Stimulated activated memory B cell treated with anti-CD40 and anti-IgM and Interleukin-4, amounts not matched to agents 10 μg/mL and 1 μg/mL and 100 μg/mL, for 72 hours (primary cell): ENCODE data around the gene TMEM154.

Experiments used
- ATAC-seq: fragments of 150-1000 bp; cut with Tn5 transposase; 2 replicates; pipeline ENCODE4 v1.10.0; 2021
- H3K27ac Mint-ChIP-seq: one replicate; pipeline ENCODE4 v1.8.0; 2022; ENCODE audit warnings: mild to moderate bottlenecking, mixed read lengths
- H3K27me3 Mint-ChIP-seq: one replicate; pipeline ENCODE4 v1.8.0; 2022; ENCODE audit warnings: mixed read lengths
- H3K36me3 Mint-ChIP-seq: one replicate; pipeline ENCODE4 v1.8.0; 2022; ENCODE audit warnings: mixed read lengths
- H3K4me1 Mint-ChIP-seq: one replicate; pipeline ENCODE4 v1.8.0; 2022; ENCODE audit warnings: mixed read lengths
- H3K4me3 Mint-ChIP-seq: one replicate; pipeline ENCODE4 v1.8.0; 2022; ENCODE audit warnings: mild to moderate bottlenecking, moderate library complexity, mixed read lengths
- H3K9me3 Mint-ChIP-seq: one replicate; pipeline ENCODE4 v1.8.0; 2022; ENCODE audit warnings: mixed read lengths

The TMEM154 gene

DNA sequence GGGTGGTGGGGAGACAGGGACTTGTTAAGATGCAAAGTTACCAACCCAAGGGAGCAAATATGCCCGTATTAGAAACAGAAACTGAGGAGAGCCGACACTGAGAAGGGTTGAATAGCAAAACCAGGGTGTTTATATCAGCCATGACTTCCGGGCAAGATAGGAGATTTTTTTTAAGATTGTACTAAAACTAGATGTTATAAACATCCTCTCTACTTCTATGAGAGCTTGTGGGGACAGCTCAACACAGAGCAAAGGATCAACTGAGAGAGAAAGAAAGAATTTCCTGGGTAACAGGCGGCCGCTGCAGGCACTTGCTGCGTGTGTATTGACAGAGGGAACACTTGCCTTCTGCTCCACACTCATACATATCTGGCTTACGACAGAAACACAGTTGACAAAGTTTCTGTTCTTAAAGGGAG is 94.8 kb downstream of the TMEM154 start:
- H3K27ac Mint-ChIP-seq, result peak overlapping the region; percentile 89

DNA sequence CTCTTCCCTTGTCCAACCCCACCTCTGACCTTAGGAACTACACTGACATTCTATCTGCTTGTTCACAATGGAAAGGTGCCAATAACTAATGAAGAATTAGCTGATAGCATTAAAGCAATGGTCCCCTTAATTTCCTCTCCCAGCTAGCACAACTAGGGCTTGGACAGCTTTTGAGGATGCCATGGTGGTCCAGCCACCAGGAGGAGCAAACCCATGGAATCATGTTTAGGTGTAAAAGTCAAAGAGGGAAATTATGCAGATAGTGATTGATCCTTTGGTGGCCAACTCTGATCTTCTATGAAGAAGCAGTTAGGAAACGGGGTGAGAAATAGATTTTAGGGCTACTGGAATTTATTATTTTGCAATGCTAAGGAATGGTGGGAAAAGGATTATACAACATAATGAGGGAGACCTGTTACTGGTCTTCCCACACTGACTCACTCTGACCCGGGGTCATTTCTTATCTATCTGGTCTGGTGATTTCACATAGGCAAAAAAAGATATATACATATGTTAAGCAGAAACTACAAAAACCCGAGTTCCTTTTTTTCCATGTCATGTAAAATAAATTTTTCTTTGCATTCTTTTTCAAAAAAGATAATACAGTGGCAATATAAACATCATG is 98.1 kb downstream of the TMEM154 start:
- H3K4me3 Mint-ChIP-seq, result no peak overlapping the region
- H3K27ac Mint-ChIP-seq, result no peak overlapping the region
- no peak for ATAC-seq
- H3K9me3 Mint-ChIP-seq, result peaks cover 5% of the 10 kb centered on the region
- peaks cover 6% of the 10 kb centered on the region for H3K36me3 Mint-ChIP-seq
- H3K27me3 Mint-ChIP-seq, result no peaks in the 10 kb centered on the region
- peaks cover 24% of the 10 kb centered on the region for H3K4me1 Mint-ChIP-seq

More for the DNA sequence above, 94.8 kb downstream of the TMEM154 start:
- Mint-ChIP-seq H3K4me1 (peaks cover 20% of the 10 kb centered on the region), H3K36me3 (peaks cover 6% of the 10 kb centered on the region), H3K27me3 (no peaks in the 10 kb centered on the region), H3K4me3 (peak overlapping the region; percentile 63), H3K9me3 (peaks cover 5% of the 10 kb centered on the region)
- peak; percentile 55 for ATAC-seq

DNA sequence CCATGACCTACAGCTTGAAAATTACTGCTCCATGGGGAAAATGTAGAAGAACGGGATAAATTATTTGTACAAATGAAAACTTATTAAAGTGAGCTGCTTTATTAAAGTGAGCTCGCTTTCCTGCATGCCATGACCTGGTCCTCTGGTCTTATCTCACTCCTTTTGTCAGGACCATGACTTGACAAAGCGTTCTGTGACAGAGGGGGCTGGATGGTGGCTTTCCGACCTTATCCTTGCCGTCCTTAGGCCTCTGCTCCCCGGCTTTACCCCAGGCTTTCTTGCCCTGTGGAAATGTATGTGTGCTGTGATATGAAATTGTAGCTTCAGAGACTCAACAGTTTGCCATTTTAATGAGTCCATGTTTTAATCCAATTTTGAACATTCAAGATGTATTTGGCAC is 99.9 kb downstream of the TMEM154 start:
- Mint-ChIP-seq H3K36me3 (peaks cover 6% of the 10 kb centered on the region), H3K27me3 (no peaks in the 10 kb centered on the region), H3K4me1 (peaks cover 10% of the 10 kb centered on the region), H3K27ac (no peak overlapping the region), H3K9me3 (peaks cover 5% of the 10 kb centered on the region), H3K4me3 (no peak overlapping the region)
- no peak for ATAC-seq

DNA sequence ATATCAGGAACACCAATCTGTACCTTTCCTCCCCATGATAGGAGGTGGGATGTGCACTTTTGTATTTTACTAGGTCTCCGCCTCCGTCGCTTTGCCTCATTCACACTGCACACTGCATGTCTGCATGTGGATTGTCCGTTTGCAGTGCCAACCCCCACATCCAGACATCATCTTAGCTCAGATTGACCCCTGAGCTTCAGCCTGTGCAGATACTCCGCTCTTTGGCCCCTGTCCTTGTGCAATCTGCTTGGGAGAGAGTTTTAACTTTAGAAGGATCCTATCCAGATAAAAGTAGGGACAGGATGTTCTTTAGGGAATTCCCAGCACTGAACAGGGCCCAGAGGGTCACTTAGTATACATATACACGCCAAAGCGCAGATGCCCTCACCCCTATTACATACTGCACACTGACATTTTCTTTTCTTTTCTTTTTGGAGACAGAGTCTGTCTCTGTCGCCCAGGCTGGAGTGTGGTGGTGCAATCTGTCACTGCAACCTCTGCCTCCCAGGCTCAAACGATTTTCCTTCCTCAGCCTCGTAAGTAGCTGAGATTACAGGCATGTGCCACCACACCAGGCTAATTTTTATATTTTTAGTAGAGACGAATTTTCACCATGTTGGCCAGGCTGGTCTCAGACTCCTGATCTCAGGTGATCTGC is 100.6 kb downstream of the TMEM154 start:
- peaks cover 4% of the 10 kb centered on the region for H3K4me1 Mint-ChIP-seq
- no peak overlapping the region for H3K4me3 Mint-ChIP-seq
- peaks cover 6% of the 10 kb centered on the region for H3K36me3 Mint-ChIP-seq
- peaks cover 5% of the 10 kb centered on the region for H3K9me3 Mint-ChIP-seq
- no peak overlapping the region for H3K27ac Mint-ChIP-seq
- no peak for ATAC-seq
- H3K27me3 Mint-ChIP-seq, result no peaks in the 10 kb centered on the region

DNA sequence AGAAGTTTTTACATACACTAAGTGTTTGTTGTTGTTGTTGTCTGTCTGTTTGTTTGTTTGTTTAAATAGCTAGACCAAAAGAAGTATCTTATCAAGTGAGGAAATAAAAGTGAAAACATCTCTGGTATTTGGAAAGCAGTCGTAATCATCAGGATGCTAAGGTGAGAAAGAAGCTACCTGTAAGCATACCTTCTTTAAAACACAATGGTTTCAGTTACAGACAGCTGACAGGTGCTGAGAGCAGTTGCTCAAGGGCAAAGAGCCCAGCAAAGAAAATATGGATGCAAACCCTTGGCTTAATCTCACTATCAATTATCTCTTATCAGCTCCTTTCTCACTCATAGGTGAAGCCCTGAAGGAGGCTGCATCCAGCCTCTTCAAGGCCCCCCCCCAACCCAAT is 101.1 kb downstream of the TMEM154 start:
- H3K9me3 Mint-ChIP-seq, result peaks cover 5% of the 10 kb centered on the region
- H3K4me1 Mint-ChIP-seq, result peaks cover 4% of the 10 kb centered on the region
- no peak overlapping the region for H3K27ac Mint-ChIP-seq
- no peaks in the 10 kb centered on the region for H3K27me3 Mint-ChIP-seq
- H3K4me3 Mint-ChIP-seq, result no peak overlapping the region
- ATAC-seq, result no peak
- H3K36me3 Mint-ChIP-seq, result peaks cover 6% of the 10 kb centered on the region

DNA sequence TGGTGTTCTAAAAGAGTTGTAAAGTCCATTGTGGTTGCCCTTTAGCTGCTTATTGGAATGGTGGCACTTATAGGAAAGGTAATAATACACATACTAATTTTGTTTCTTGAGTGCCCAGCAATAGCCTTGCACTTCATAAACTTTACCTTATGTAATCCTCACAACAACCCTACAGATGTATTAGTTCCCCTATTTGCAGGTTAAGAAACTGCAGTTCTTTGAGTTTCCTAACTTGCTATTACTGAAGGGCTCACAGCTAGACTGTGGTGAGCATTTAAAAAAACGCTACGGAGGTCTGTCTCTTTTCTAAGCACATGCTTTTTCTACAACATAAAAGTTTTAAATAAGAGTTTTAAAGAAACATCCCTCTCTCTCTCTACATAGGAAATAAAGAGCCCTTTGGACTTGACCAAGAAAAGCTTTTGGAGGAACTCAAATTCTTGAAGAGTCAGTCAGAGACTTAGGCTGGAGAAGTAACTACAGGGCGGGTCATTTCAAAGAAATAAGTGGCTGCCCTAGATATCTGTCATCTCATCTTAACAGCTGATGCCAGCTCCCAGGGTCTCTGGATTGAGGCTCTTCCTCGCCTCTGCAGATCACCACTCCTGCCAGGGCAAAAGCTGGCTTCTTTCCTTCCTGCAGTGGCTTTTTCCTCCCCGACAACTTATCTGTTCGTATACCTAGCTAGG is 101.9 kb downstream of the TMEM154 start:
- H3K36me3 Mint-ChIP-seq, result peaks cover under 1% of the 10 kb centered on the region
- no peaks in the 10 kb centered on the region for H3K27me3 Mint-ChIP-seq
- H3K4me1 Mint-ChIP-seq, result peaks cover 5% of the 10 kb centered on the region
- peaks cover under 1% of the 10 kb centered on the region for H3K9me3 Mint-ChIP-seq
- H3K4me3 Mint-ChIP-seq, result no peak overlapping the region
- peak; percentile 43 for ATAC-seq
- H3K27ac Mint-ChIP-seq, result no peak overlapping the region

DNA sequence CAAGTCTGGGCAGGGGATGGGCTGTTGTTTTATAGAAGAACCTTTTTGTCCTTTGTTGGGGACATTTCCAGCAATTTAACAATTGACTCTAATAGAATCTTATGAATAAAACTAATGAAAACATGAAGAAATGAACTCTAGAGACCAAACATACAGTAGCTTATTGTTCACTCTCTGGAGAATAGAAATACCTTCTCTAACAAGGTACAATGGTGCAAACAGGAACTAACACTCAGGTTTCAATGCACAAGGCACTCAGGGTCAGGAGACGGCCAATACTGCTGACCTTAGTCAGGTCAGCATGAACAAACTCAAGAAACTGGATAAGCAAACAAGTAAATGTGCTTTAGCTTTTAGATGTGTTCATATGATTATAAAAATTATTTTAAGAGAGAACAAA is 104.3 kb downstream of the TMEM154 start:
- Mint-ChIP-seq H3K9me3 (no peaks in the 10 kb centered on the region), H3K27me3 (no peaks in the 10 kb centered on the region), H3K4me1 (peaks cover 10% of the 10 kb centered on the region), H3K36me3 (no peaks in the 10 kb centered on the region), H3K27ac (no peak overlapping the region), H3K4me3 (no peak overlapping the region)
- no peak for ATAC-seq

DNA sequence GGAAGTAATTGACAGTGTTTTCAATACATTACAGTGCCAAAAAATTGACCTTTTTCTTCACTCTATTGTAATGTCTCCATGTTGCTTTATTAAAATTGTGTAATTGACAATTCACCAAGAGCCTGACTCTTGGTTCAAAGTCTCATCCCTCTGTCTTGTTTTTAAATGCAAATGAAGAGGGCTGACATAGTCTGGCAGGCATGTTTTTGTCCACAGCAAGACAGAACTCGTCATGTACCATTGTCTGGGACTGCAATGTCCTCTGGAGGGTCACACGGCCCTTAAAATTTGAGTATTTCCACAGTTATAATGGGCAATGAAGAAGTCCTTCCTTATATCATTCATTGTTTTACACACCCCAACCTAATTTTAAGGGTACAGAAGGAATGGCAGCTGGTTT is 105.9 kb downstream of the TMEM154 start:
- ATAC-seq, result no peak
- Mint-ChIP-seq H3K36me3 (no peaks in the 10 kb centered on the region), H3K27me3 (no peaks in the 10 kb centered on the region)

DNA sequence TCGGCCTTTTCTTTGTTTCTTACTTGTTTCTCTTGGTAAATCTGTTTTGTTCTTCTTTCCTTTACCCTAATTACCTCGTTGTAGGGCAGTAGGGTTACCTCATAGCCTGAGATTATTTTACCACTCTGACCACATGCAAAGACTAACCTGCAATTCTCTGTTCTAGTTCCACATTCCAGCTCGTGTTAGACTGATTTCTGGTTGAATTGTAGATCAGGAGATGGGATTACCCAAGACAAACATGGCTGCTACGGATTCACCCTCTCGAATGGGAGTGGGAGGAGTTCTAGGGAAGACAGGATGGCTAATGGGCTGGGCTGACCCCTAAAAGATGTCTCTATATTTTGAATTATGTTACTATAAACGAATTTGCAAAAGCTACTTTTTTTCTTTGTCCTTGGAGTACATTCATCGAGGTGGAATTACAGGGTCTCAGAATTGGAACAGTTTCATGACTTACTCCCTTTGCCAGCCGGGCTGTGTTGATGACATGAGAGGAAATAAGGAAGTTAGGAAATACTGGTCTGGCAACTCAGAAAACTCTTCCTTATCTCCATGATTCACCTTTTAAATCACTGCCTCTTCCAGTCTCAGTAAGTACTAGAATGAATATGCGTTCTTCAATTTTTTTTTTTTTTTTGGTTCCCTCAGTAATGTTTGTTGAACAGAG is 107.2 kb downstream of the TMEM154 start:
- no peaks in the 10 kb centered on the region for H3K9me3 Mint-ChIP-seq
- peaks cover 13% of the 10 kb centered on the region for H3K4me1 Mint-ChIP-seq
- ATAC-seq, result no peak
- H3K27me3 Mint-ChIP-seq, result no peaks in the 10 kb centered on the region
- H3K4me3 Mint-ChIP-seq, result no peak overlapping the region
- no peak overlapping the region for H3K27ac Mint-ChIP-seq
- no peaks in the 10 kb centered on the region for H3K36me3 Mint-ChIP-seq

More for the DNA sequence above, 105.9 kb downstream of the TMEM154 start:
- Mint-ChIP-seq H3K9me3 (no peaks in the 10 kb centered on the region), H3K27ac (no peak overlapping the region), H3K4me3 (no peak overlapping the region), H3K4me1 (peaks cover 10% of the 10 kb centered on the region)

DNA sequence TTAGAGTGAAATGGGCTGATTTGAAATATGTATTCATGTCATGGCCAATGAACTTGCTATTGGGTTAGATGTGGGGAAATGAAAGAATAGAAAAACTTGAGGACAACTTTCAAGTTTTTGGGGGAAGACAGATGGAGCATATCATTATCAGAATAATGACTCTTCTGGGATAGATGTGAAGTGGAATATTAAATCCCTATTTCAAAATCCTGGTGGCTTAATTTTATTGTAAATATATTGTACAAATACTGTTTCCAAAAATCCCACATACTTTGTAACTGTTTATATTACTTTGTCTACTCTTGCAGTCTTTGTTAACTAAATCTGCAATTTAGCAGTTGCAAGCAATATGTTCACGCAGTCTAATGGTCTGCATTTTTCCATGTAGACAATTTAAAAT is 108.0 kb downstream of the TMEM154 start:
- H3K9me3 Mint-ChIP-seq, result no peaks in the 10 kb centered on the region
- no peak for ATAC-seq
- H3K27ac Mint-ChIP-seq, result no peak overlapping the region
- no peaks in the 10 kb centered on the region for H3K27me3 Mint-ChIP-seq
- no peaks in the 10 kb centered on the region for H3K36me3 Mint-ChIP-seq
- no peak overlapping the region for H3K4me3 Mint-ChIP-seq
- peaks cover 13% of the 10 kb centered on the region for H3K4me1 Mint-ChIP-seq

DNA sequence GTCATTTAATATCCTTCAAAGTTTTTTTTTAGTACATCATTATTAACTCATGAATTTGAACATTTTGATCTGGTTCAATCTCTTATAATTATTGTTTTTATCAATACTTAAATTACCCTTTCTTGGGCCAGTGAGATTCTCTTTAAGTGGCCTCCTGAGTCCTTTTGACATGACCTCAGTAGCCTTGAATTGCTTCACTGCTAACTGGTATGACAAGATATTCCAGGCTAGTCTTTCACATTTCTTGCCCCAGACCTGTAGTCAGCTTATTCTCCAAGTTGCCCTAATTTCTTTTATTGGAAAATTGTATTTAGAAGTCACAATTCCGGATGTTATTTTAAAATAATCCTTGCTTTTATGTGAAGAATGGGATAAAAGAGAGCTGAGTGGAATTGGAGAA is 108.5 kb downstream of the TMEM154 start:
- ATAC-seq, result no peak
- H3K27ac Mint-ChIP-seq, result no peak overlapping the region
- H3K4me1 Mint-ChIP-seq, result peaks cover 13% of the 10 kb centered on the region

More for the DNA sequence above, 108.5 kb downstream of the TMEM154 start:
- Mint-ChIP-seq H3K4me3 (no peak overlapping the region), H3K9me3 (no peaks in the 10 kb centered on the region), H3K36me3 (no peaks in the 10 kb centered on the region), H3K27me3 (no peaks in the 10 kb centered on the region)
